ENCODE results near the gene LEMD2.

DNA sequence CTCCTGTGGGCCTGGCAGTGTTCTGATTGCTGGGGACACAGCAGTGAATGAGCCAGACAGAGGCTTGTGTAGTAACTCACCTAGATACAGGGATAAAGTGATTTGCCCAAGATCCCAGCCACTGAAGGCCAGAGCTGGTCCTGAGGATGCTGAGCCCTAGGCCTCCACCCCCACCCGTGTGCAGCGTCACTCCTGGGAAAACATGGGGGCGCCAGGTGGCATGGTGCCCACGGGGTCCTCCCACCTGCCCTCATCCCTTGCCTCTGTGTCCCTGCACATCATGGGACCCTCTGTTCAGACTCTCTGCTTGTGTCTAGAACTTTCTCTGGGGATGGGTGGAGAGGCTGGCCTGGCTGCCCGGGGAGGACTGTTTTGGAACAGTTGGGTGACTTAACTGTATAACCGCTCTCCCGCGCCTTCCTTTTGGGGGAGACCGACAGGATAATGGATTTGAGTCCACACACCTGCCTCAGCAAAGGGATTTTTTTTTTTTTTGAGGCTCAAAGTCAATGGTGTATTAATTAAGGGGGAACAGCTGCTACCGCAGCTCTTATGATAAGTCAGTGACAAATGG is 19.6 kb downstream of the LEMD2 start:
- TF ChIP-seq, protein P1, sequence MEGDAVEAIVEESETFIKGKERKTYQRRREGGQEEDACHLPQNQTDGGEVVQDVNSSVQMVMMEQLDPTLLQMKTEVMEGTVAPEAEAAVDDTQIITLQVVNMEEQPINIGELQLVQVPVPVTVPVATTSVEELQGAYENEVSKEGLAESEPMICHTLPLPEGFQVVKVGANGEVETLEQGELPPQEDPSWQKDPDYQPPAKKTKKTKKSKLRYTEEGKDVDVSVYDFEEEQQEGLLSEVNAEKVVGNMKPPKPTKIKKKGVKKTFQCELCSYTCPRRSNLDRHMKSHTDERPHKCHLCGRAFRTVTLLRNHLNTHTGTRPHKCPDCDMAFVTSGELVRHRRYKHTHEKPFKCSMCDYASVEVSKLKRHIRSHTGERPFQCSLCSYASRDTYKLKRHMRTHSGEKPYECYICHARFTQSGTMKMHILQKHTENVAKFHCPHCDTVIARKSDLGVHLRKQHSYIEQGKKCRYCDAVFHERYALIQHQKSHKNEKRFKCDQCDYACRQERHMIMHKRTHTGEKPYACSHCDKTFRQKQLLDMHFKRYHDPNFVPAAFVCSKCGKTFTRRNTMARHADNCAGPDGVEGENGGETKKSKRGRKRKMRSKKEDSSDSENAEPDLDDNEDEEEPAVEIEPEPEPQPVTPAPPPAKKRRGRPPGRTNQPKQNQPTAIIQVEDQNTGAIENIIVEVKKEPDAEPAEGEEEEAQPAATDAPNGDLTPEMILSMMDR (conservative IDR thresholded peaks at IDR 0.05): no peak
- no peak for TF ChIP-seq EZH2 (IDR thresholded peaks at IDR 0.05; ENCODE audit: low read depth)

Measured in PC-9 (cell line).